Brain pericyte (primary cell): Measurements from ENCODE around the gene WNT10A.
"Not testable (repeated sequence)": the region's sequence is repeated elsewhere in the genome, so short reads cannot be mapped to it uniquely, and the experiment has no call there.

ENCODE experiments used
- DNase-seq: peaks from one replicate; pipeline ENCODE4 v3.0.0-alpha.2; 2012; ENCODE audit warnings: low read depth, low spot score

The WNT10A gene

DNA sequence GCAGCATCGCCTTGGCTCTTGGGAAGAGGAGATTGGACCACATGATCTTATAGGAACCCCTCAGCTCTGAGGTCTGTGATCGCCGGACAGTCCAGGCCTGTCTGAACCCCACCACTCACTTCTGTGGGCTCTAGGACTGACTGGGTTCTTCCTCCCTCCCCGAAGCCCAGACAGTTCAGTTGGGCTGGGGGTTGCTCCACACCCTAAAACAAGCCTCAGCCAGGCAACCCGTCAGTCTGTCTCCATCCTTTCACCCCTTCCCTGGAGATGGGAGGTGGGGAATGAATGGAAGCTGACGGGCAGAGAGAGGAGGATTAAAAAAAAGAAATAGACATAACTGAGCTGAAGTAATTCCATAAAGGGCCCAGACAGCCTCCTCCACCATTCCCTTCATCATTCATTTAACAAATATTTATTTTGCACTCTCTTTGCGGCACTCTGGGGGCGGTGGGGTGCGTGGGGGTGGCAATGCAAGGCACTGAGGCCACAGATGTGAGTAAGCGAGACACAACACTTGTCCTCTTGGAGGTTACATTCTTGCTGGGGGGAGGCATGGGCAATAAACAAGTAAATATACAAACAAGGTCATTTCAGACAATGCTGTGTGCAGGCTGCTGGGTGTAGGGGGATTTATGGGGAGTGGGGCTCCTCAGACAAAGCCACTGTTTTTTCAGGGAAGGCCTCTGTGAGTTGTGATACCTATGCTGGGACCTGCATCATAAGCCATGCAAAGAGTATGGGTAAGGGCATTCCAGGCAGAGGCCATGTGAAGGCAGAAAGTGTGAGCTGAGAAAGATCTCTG lies 12.9 kb downstream of the WNT10A start:
- DNase-seq: no peak

DNA sequence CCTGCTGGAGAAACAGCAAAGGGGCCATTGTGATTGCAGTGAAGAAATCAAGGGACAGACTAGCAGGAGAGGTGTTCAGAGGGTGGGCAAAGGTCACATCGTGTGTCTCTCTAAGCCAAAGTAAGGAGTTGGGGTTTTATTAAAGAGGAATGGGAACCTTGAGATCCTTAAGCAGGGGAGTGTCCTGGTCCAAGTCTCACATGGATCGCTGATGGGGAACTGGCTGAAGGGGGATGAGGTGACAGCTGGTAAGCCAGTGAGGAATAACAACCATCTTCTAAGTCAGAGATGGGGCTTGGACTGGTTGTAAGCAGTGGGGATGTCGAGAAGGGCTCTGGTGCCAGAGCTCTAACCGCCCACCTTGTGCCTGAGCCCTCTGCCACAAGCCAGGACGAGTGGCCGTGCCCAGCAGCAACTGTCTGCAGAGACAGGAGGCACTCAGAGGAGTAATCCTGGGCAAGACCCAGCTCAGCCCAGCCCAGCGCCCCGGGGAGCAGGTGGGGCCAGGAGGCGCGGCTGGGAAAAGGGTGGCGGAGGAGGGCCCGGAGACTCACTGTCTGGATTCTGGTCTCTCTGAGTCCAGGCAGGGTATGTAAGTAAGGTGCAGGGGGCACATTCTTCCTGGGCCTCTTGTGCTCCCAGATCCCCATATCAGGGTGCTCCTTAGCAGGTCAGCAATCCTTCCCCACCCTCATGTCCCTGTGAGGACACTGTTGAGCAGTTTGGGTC lies 13.7 kb downstream of the WNT10A start:
- no peak for DNase-seq

DNA sequence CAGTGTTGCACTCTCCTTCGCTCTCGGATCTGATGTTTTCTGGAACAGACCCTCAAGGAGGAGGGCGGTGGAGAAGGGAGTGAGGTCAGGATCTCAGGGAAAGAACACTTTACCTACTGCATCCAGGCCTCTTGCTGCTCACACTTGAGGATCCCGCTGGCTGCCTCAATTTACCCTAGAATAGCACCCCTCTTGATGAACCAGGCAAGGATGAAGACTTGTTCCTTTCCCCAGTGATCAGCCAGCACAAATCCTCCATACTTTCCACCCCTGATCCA lies 14.2 kb downstream of the WNT10A start:
- DNase-seq: no peak

DNA sequence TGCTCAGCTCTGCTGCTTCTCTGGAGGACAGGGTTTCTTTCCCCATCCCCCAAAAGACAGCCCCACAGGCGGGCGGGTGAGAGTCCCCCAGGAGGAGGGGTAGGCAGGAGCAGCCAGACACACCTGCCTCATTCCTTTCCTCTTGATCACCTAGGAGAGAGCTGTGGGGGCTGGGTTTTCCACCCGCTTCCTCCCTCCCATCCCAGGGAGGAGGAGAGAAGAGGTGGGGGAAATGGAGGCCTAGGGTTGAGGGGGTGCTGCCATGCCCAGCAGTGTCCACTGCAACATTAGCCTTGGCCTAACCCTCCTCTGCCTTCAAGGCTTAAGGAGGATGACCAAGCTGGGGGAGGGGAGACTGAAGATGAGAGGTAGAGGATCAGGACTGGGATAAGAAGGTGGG lies 14.7 kb downstream of the WNT10A start:
- no peak for DNase-seq

DNA sequence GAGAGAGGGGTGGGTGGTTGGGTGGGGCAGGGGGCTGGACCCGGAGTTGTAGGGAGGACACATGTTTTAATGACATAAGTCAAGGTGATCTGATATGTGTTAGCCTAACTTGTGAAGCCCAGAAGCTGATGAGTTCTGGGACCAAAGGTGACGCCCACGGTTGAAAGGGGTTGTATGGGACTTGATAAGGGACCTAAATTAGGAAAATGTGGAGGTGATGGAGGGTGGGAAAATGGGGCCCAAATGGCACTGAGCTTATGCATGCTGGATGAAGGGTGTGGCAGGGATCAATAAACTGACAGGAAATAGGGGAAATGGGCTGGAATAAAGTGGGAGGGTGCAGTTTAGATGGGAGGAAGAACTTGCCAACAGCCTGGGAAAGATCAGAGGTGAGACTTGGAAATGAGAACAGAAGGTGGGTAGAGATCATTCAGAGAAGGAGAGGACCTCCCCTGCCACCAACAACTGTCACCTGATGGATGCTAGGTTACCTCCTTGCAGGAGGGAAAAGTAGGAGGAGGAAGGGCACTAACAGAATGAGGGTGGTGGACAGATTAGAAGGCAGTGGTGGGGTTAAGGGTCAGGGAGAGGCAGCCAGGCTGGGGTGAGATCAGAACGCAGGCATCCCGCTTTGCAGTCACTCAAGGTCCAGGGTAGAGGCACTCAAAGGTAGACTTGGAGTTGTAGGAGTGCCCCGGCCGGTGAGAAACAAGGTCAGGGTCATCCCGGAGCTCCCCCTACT lies 15.3 kb downstream of the WNT10A start:
- DNase-seq: no peak

DNA sequence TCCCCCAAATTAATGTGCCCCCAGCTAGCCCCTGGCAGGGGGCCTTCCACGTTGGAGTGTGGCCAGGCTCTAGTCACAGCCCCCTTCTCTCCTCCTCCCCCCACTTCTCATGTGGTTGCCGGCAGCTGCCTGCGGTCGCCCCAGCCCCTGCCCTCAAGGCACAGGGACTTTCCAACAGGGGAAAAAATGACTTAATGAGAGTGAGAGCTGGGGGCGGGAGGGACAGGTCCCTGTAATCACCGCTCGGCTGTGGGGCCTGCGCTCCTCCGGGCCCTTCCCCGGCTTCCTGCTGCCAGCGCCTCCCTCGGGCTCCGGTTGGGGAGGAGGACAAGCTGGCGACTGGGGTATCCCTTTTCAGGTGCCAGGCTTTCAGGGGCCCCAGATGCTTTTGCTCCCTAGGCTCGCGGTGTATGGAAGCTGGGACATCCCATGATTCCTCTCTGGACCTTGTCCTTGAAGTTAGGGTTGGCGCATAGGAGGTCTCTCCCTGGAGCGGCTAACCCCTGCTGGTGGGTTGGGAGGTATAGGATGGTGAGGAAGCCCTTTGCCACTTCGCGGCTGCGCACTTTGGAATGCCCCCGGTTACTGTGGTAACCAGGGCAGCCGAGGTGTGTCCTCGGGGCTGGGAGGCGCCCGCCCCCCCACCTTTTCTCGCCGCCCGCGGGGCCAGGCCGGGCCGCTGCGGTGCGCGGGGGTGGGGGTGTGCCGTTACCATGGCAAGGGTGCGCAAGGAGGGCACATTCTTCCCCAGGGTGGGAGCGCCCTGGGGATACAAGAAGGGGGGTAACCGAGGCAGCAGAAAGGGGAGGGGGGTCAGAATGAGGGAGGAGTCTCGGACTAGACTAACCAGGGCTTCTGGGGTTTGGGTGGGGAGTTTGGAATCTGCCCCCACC lies 16.1 kb downstream of the WNT10A start:
- DNase-seq: no peak

DNA sequence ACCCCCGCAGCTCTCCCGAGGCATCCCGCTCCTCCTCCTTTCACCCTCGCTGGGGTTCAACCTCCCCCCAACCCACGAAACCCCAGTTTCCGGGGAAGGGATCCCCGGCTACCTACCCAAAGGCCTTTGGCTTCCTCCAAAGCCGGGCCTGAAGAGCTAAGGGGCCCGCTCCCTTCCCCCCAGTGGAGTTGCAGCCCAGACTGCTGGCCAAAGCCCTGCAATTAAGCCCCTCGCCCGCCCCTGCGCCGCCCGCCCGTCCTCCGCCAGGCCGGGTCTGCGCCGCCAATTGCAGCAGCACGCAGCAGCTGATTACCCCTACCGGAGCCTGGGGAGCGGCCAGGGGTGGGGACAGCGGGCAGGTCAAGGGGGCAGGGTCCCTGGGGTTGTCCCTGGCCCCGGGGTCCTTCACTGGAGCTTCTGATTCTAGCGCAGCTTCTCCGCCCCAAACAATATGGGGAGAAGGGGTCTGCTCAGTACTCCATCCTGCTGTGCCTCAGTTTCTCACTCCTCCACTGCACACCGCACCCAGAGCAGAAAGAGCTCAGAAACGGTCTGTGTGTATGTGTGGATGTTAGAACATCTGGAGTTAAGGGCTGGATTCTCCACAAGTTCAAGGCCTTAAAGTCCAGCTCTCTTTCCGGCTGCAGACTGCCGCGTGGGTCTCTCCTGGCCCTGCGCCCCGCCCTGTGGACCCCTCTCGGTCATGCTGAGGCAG lies 16.9 kb downstream of the WNT10A start:
- no peak for DNase-seq

DNA sequence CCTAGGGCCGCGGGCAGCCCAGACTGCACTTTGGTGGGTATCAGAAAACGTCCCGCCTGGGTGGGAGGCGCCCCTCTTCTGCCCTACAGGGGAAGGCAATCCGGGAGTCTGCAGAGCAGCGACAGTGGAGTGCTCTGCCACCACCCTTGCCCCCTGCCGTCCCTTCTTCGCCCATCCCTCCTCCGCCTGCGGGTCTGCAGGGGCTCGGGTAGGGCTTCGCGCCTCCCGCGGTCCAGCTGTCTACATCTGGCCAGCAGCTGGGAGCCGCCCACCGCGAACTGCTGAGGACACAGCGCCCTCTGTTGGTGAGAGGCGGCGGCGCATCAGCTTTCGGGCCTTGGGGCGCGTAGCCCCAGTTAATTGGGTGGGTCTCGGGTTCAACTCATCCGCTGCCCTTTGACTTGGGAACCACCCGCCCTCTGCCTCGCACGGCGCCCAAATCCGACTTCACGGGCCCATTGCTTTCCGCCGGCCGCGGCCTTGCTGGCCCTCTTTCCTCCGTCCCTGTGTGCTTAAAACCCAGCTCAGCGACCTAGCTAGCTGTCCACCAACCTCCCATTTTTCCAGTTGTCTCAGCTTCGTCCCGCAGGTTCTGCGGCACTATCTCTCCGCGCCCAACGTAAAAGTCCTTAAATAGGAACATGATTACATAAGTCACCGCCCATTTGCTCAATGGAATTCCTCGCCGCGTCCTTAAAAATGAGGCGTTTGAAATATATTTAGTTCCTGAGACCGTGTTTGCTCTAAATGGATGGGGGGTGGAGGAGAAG lies 17.6 kb downstream of the WNT10A start:
- DNase-seq: no peak

DNA sequence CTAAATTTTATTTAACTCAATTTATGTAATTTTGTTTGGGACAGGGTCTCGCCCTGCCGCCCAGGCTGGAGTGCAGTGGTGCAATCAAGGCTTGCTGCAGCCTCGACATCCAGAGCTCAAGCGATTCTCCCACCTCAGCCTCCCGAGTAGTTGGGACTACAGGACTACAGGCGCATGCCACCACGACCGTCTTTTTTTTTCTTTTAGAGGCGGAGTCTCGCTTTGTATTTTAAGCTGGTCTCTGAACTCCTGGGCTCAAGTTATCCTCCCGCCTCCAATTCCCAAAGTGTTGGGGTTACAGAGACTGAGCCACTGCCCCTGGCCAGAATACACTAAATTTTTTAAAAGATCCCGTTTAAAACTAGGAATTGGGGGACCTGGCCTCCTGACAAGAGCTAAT lies 18.5 kb downstream of the WNT10A start:
- no peak for DNase-seq

DNA sequence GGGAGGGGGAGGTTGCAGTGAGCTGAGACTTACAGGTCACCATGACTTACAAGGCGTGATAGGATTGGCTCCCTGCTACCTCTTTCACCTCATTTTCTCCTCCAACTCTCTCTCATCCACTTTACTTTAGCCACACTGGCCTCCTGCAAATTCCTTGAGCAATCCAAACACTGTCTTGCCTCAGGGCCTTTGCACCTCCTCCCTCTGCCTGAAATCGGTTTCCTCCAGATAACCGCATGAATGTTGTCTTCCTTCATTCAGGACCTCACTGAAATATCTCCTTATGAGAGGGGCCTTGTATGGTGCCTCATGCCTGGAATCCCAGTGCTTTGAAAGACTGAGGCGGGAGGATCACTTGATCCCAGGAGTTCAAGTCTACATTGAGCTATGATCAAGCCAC lies 21.8 kb downstream of the WNT10A start:
- no peak for DNase-seq

DNA sequence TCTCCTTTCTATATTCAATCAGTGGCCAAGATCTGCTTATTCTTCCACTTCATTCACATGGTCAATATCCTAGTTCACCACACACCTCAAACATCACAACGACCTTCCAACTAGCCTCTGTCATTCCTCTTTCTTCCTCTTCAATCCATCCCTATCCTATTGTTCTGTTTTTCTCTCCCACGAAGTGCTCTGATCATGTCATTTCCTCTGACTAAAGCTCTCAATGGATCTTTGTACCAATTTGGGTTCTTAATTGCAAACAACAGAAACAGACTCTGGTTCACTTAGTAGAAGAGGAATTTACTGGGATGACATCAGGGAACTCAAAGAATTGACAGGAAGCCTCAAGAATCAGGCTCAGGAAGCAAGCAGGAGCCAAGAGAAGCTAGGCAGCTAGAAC lies 23.5 kb downstream of the WNT10A start:
- DNase-seq: no peak

DNA sequence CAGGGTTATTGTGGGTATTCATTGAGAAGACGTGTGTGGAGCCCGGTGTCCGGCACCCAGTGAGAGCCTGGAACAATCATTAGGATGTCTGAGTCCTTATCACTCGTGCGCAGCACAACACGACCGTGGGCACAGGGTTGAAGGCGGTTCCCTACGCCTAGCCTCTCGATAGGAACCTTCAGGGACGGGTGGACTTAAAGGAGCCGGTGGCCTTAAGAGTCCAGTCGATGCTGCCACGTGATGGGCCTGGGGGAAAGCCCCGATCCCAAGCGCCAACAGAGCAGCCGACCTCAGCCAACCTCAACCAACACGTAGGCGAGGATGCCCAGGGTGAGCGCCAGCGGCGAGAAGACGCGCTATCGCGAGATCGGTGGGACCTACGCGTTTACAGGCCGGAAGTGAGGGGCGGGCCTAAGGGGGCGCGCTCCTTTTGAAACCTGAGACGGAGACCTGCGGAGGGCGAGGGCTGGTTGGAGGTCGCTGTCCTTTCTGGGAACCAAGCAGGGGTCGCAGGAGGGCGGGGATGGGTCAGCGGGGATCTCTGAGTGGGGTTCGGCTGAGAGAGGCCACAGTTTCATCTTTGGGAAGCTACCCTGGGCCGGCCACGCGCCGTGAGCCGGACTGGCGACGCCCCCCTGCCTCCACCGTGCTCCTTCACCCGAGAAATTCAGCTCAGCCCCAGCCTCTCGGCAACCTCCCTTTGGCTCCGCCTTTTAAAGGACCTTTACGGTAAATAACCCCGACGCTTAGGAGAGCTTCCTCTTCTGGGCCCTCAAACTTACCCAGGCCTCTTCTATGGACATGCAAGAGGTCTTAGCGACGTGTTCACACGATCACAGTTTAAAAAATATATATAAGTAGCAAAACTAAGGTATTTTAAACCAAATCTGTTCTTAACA lies 28.3 kb downstream of the WNT10A start:
- no peak for DNase-seq

DNA sequence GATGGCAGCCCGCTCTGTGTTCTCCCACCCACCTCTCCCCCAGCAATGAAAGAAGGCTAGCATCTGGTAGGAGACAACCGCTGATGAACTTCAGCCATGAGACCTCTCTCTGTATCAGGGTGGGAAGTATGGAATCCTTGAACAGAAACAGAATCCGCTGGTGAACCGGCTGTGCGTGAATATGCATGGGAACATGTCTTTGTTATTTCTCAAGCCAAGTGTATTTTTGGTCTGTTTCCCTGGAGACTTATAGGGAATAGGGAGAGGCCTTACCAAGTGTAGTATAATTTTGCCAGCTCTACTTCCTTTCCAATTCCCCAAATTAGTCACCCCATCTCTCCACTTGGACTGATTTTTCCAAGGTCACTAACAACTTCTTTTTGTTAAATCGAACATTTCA lies 30.1 kb downstream of the WNT10A start:
- DNase-seq: no peak

DNA sequence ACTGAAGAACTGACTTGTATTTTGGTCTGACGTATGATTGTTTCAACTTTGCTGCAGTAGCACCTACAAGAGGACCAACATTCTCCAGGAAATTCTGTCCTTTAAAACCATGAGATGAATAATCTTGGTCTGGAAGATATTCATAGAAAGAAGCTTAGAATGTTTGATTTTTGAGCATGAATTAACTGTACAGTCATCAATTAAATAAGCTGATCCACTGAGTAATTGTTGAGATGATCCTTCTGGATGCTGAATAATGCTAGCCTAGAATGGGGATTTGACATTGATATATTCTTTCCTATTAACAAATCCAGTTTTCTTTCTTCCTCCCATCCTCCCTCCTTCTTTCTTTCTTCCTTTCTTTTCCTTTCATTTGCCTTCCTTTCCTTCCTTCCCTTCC lies 39.9 kb downstream of the WNT10A start:
- no peak for DNase-seq

DNA sequence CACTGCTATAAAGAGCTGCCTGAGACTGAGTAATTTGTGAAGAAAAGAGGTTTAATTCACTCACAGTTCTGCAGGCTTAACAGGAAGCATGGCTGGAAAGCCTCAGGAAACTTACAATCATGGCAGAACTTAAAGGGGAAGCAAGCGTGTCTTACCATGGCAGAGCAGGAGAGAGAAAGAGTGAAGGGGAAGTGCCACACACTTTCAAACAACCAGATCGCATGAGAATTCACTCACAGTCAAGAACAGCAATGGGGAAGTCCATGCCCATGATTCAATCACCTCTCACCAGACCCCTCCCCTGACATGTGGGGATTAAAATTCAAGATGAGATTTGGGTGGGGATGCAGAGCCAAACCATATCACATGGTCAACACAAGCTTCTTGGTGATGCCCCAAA lies 44.1 kb downstream of the WNT10A start:
- DNase-seq: no peak

DNA sequence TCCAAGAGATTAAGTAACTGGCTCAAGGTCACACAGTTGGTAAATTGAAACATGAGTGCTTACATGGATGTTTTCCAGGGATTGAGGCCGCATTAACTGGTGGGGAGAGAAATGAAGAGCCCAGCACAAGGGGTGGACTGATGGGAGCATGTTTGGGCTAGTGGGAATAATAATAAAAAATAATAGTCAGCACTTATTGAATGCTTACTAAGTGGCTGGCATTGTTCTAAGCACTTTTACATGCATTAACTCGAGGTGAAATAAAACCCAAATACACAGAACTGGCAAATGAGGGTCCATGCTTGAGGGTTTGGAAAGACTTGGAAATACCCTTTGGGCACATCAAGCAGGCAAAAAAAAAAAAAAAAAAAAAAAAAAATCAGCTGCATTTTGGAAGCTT lies 44.8 kb downstream of the WNT10A start:
- no peak for DNase-seq

DNA sequence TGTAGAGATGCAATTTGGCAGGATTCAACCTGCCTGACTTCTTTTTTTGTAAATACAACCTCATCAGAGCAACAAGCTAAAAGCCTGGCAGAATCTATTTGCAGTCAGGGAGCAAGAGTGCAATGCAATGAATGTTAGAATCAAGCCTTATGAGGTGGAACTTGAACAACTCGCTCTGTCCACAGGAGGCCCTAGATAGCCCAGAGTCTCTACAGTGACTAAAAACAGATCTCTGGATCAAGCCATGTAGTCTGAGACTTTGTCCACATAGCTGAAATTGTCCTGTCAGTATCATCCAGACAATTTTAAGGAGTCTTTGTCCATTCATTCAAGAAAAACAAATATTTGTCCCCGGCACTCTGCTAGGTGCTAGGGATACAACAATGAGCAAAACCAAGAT lies 46.8 kb downstream of the WNT10A start:
- no peak for DNase-seq

DNA sequence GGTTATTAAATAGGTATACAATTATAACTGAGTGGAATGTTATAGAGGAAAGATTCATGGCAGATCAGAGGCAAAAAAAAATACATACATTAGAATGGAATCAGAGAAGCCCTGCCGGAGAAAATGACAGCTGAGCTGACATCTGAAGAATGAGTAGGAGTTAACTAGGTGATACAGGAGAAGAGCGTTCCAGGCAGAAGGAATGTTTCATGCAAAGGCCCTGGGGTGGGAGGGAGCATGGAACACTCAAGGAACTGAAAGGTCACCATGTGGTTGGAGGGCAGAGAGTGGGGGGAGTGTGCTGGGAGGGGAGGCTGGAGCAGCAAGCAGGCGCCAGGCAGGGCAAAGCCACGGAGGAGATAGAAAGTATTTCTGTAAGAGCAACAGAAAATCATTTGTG lies 47.2 kb downstream of the WNT10A start:
- DNase-seq: no peak

DNA sequence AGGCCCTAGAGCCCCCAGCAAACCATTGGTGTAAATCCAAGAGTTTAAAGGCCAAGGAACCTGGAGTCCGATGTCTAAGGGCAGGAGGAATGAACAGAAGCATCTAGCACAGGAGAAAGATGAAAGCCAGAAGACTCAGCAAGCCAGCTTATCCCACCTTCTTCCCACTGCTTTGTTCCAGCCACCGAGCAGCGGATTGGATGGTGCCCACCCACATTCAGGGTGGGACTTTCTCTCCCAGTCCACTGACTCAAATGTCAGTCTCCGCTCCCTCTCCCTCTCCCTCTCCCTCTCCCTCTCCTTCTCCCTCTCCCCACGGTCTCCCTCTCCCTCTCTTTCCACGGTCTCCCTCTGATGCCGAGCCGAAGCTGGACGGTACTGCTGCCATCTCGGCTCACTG lies 49.8 kb downstream of the WNT10A start:
- not testable (repeated sequence) for DNase-seq
